Measurements from ENCODE around the gene TBX2.

Gene TBX2

GRCh38 chr17:61402073-61402541 is 2.5 kb downstream of the TBX2 start:
- no peak for DNase-seq (ENCODE audit: low read depth in 3 of 3)

- DNase-seq (ENCODE audit: low read depth in 3 of 3), result no peak
Observed at GRCh38 chr17:61402978-61403800, 3.5 kb downstream of the TBX2 start.

- DNase-seq (ENCODE audit: low read depth in 3 of 3), result no peak
Observed at GRCh38 chr17:61403801-61404662, 4.4 kb downstream of the TBX2 start.

- DNase-seq (ENCODE audit: low read depth in 3 of 3), result no peak
Observed at GRCh38 chr17:61404663-61404912, 4.9 kb downstream of the TBX2 start.

- no peak for DNase-seq (ENCODE audit: low read depth in 3 of 3)
Observed at GRCh38 chr17:61404913-61405685, 5.5 kb downstream of the TBX2 start.

GRCh38 chr17:61405686-61406536 is 6.3 kb downstream of the TBX2 start:
- no peak for DNase-seq (ENCODE audit: low read depth in 3 of 3)

GRCh38 chr17:61406537-61406845 is 6.8 kb downstream of the TBX2 start:
- no peak for DNase-seq (ENCODE audit: low read depth in 3 of 3)

GRCh38 chr17:61406971-61407911 is 7.6 kb downstream of the TBX2 start:
- no peak for DNase-seq (ENCODE audit: low read depth in 3 of 3)

- DNase-seq (ENCODE audit: low read depth in 3 of 3), result no peak
Observed at GRCh38 chr17:61408151-61409041, 8.8 kb downstream of the TBX2 start.

GRCh38 chr17:61409301-61410112 is 9.9 kb downstream of the TBX2 start:
- DNase-seq (ENCODE audit: low read depth in 3 of 3), result no peak

GRCh38 chr17:61410141-61411010 is 10.7 kb downstream of the TBX2 start:
- peak; percentile 47 to 77 (median 52) for DNase-seq (ENCODE audit: low read depth in 3 of 3)

GRCh38 chr17:61411011-61411260 is 11.3 kb downstream of the TBX2 start:
- DNase-seq (ENCODE audit: low read depth in 3 of 3), result no peak

- no peak for DNase-seq (ENCODE audit: low read depth in 3 of 3)
Observed at GRCh38 chr17:61411261-61412142, 11.9 kb downstream of the TBX2 start.

GRCh38 chr17:61412143-61412859 is 12.7 kb downstream of the TBX2 start:
- peak; percentile 44 to 62 (median 61) for DNase-seq (ENCODE audit: low read depth in 3 of 3)

GRCh38 chr17:61412860-61413660 is 13.4 kb downstream of the TBX2 start:
- DNase-seq (ENCODE audit: low read depth in 3 of 3), result no peak

Measured in stimulated activated CD4-positive, alpha-beta T cell treated with anti-CD3 and anti-CD28 coated beads, TNF-alpha, amount 100 ng/mL, for 48 hours (primary cell).